Skeletal muscle tissue (tissue), 4 donors: ENCODE data around the gene TAS2R39. TPM values are rescaled to one million over a fixed set of nuclear protein-coding genes. Genes with fewer than 3 reads are reported as not detected.
"Not testable (repeated sequence)": the region's sequence is repeated elsewhere in the genome, so short reads cannot be mapped to it uniquely, and the experiment has no call there.

Source experiments
- H3K27ac ChIP-seq: one replicate; pipeline ENCODE4 v1.7.0; 2013; ENCODE audit warnings: mild to moderate bottlenecking, low read depth, low read length, inconsistent platforms
- H3K27me3 ChIP-seq, 3 donors: one replicate each; pipeline ENCODE4 v1.7.0; 2013; ENCODE audit warnings: low read length in 3 of 3; ENCODE audit not compliant: control insufficient read depth in 3 of 3, insufficient read depth in 3 of 3
- H3K36me3 ChIP-seq, 3 donors: one replicate each; pipeline ENCODE4 v1.7.0; 2013; ENCODE audit warnings: low read length in 3 of 3; ENCODE audit not compliant: control insufficient read depth in 3 of 3, insufficient read depth in 3 of 3
- H3K4me1 ChIP-seq, 3 donors: one replicate each; pipeline ENCODE4 v1.7.0; 2013; ENCODE audit warnings: low read length in 3 of 3, mild to moderate bottlenecking in 3 of 3; ENCODE audit not compliant: control insufficient read depth in 3 of 3, insufficient read depth in 3 of 3
- H3K4me3 ChIP-seq, 3 donors: one replicate each; pipeline ENCODE4 v1.7.0; 2013; ENCODE audit warnings: low read length in 3 of 3
- H3K9ac ChIP-seq, 3 donors: one replicate each; pipeline ENCODE4 v1.7.0; 2013; ENCODE audit warnings: low read length in 3 of 3, mild to moderate bottlenecking in 3 of 3, moderate library complexity in 2 of 3, low read depth in 1 of 3
- H3K9me3 ChIP-seq, 3 donors: one replicate each; pipeline ENCODE4 v1.7.0; 2013; ENCODE audit warnings: low read length in 3 of 3; ENCODE audit not compliant: control insufficient read depth in 3 of 3
- total RNA-seq: library from RNA; depleted of rRNA; stranded (reverse); fragments of >200 nt; gene quantifications from one replicate; pipeline ENCODE4 v1.2.3, GENCODE V29; 2014
- donor health status: Osteomylitis.

Gene TAS2R39
- not detected for total RNA-seq

- H3K4me3 ChIP-seq: no peak within 1 kb of the TSS
- H3K4me1 ChIP-seq: no peaks in the 10 kb centered on the region
- H3K36me3 ChIP-seq: no peaks in the 10 kb centered on the region
- H3K27ac ChIP-seq: no peak within 1 kb of the TSS
- peaks cover 0 to 2% (median 0%) of the 10 kb centered on the region in 3 donors for H3K9me3 ChIP-seq
- no peaks in the 10 kb centered on the region for H3K27me3 ChIP-seq
- H3K9ac ChIP-seq: no peak within 1 kb of the TSS
Measured at GRCh38 chr7:143183024-143183423, at the start of gene TAS2R39. TAS2R39 (plus strand) TSS chr7:143183419; CDS start chr7:143183419, 0 bp downstream.

GRCh38 chr7:143147070-143147469, 36.1 kb upstream of the TAS2R39 start:
- H3K27me3 ChIP-seq: no peaks in the 10 kb centered on the region
- no peaks in the 10 kb centered on the region for H3K4me1 ChIP-seq
- no peak overlapping the region for H3K4me3 ChIP-seq
- no peak overlapping the region for H3K9ac ChIP-seq
- H3K27ac ChIP-seq: no peak overlapping the region
- H3K9me3 ChIP-seq: no peaks in the 10 kb centered on the region
- H3K36me3 ChIP-seq: no peaks in the 10 kb centered on the region

- no peak overlapping the region for H3K4me3 ChIP-seq
- H3K36me3 ChIP-seq: no peaks in the 10 kb centered on the region
- no peak overlapping the region for H3K27ac ChIP-seq
- H3K9ac ChIP-seq: no peak overlapping the region
- H3K4me1 ChIP-seq: no peaks in the 10 kb centered on the region
- H3K27me3 ChIP-seq: no peaks in the 10 kb centered on the region
- no peaks in the 10 kb centered on the region for H3K9me3 ChIP-seq
Measured at GRCh38 chr7:143148050-143148449, 35.2 kb upstream of the TAS2R39 start.

GRCh38 chr7:143148651-143149050, 34.6 kb upstream of the TAS2R39 start:
- H3K9ac ChIP-seq: no peak overlapping the region
- no peaks in the 10 kb centered on the region for H3K36me3 ChIP-seq
- H3K9me3 ChIP-seq: no peaks in the 10 kb centered on the region
- H3K27me3 ChIP-seq: no peaks in the 10 kb centered on the region
- no peaks in the 10 kb centered on the region for H3K4me1 ChIP-seq
- H3K27ac ChIP-seq: no peak overlapping the region
- no peak overlapping the region for H3K4me3 ChIP-seq

- not testable (repeated sequence) for H3K36me3 ChIP-seq, H3K27ac ChIP-seq, H3K9ac ChIP-seq, H3K4me3 ChIP-seq, H3K4me1 ChIP-seq, H3K27me3 ChIP-seq, H3K9me3 ChIP-seq
Measured at GRCh38 chr7:143150696-143151095, 32.5 kb upstream of the TAS2R39 start.

- H3K9me3 ChIP-seq, H3K36me3 ChIP-seq, H3K27ac ChIP-seq, H3K4me3 ChIP-seq, H3K4me1 ChIP-seq, H3K9ac ChIP-seq, H3K27me3 ChIP-seq: not testable (repeated sequence)
Measured at GRCh38 chr7:143158617-143159016, 24.6 kb upstream of the TAS2R39 start.

GRCh38 chr7:143171697-143172096, 11.5 kb upstream of the TAS2R39 start:
- Histone ChIP-seq H3K9me3 (no peaks in the 10 kb centered on the region), H3K27ac (peak overlapping the region; percentile 37), H3K36me3 (no peaks in the 10 kb centered on the region), H3K4me3 (no peak overlapping the region), H3K9ac (peak overlapping the region in 2 of 3 donors; percentile 28 to 57), H3K4me1 (peaks cover 0 to 5% (median 0%) of the 10 kb centered on the region in 3 donors), H3K27me3 (no peaks in the 10 kb centered on the region)

GRCh38 chr7:143172354-143172753, 10.9 kb upstream of the TAS2R39 start:
- peak overlapping the region; percentile 30 to 38 (median 32) for H3K4me3 ChIP-seq
- H3K9me3 ChIP-seq: no peaks in the 10 kb centered on the region
- peak overlapping the region; percentile 37 for H3K27ac ChIP-seq
- H3K27me3 ChIP-seq: no peaks in the 10 kb centered on the region
- H3K9ac ChIP-seq: peak overlapping the region; percentile 5 to 35 (median 28)
- H3K4me1 ChIP-seq: peaks cover 0 to 5% (median 0%) of the 10 kb centered on the region in 3 donors
- H3K36me3 ChIP-seq: no peaks in the 10 kb centered on the region

GRCh38 chr7:143176128-143176527, 7.1 kb upstream of the TAS2R39 start:
- Histone ChIP-seq H3K27me3 (no peaks in the 10 kb centered on the region), H3K4me3 (no peak overlapping the region), H3K9ac (no peak overlapping the region), H3K27ac (no peak overlapping the region), H3K9me3 (peaks cover 0 to 2% (median 2%) of the 10 kb centered on the region in 3 donors), H3K4me1 (peaks cover 0 to 5% (median 0%) of the 10 kb centered on the region in 3 donors), H3K36me3 (no peaks in the 10 kb centered on the region)

GRCh38 chr7:143177374-143178119, 5.7 kb upstream of the TAS2R39 start:
- no peak overlapping the region for H3K27ac ChIP-seq
- H3K27me3 ChIP-seq: no peaks in the 10 kb centered on the region
- peaks cover 0 to 2% (median 2%) of the 10 kb centered on the region in 3 donors for H3K9me3 ChIP-seq
- H3K4me1 ChIP-seq: no peaks in the 10 kb centered on the region
- H3K4me3 ChIP-seq: no peak overlapping the region
- no peak overlapping the region for H3K9ac ChIP-seq
- no peaks in the 10 kb centered on the region for H3K36me3 ChIP-seq
